ENCODE measurements around the gene AGBL1.
"Not testable (repeated sequence)": the region's sequence is repeated elsewhere in the genome, so short reads cannot be mapped to it uniquely, and the experiment has no call there.

AGBL1 gene

GRCh38 chr15:86408261-86408660 is 328.6 kb downstream of the AGBL1 start:
- DNase-seq, result no peak

GRCh38 chr15:86411916-86412315 is 332.2 kb downstream of the AGBL1 start:
- DNase-seq, result no peak

GRCh38 chr15:86413191-86413590 is 333.5 kb downstream of the AGBL1 start:
- no peak for DNase-seq

GRCh38 chr15:86425746-86426145 is 346.1 kb downstream of the AGBL1 start:
- no peak for DNase-seq

GRCh38 chr15:86432861-86433260 is 353.2 kb downstream of the AGBL1 start:
- no peak for DNase-seq

GRCh38 chr15:86433983-86434382 is 354.3 kb downstream of the AGBL1 start:
- no peak for DNase-seq

- DNase-seq, result no peak
Measured at GRCh38 chr15:86439614-86440013, 359.9 kb downstream of the AGBL1 start.

- no peak for DNase-seq
Measured at GRCh38 chr15:86444527-86444926, 364.9 kb downstream of the AGBL1 start.

GRCh38 chr15:86445579-86446252 is 366.0 kb downstream of the AGBL1 start:
- no peak for DNase-seq

- no peak for DNase-seq
Measured at GRCh38 chr15:86446253-86446640, 366.6 kb downstream of the AGBL1 start.

- not testable (repeated sequence) for DNase-seq
Measured at GRCh38 chr15:86465470-86466039, 385.9 kb downstream of the AGBL1 start.

GRCh38 chr15:86481720-86482119 is 402.0 kb downstream of the AGBL1 start:
- DNase-seq, result no peak

GRCh38 chr15:86483936-86484335 is 404.3 kb downstream of the AGBL1 start:
- DNase-seq, result no peak

GRCh38 chr15:86488046-86488445 is 408.4 kb downstream of the AGBL1 start:
- no peak for DNase-seq

- no peak for DNase-seq
Measured at GRCh38 chr15:86489981-86490380, 410.3 kb downstream of the AGBL1 start.

GRCh38 chr15:86491118-86491517 is 411.4 kb downstream of the AGBL1 start:
- no peak for DNase-seq

- DNase-seq, result no peak
Measured at GRCh38 chr15:86493884-86494283, 414.2 kb downstream of the AGBL1 start.

GRCh38 chr15:86494475-86494874 is 414.8 kb downstream of the AGBL1 start:
- no peak for DNase-seq

- no peak for DNase-seq
Measured at GRCh38 chr15:86502301-86502700, 422.6 kb downstream of the AGBL1 start.

GRCh38 chr15:86505951-86506350 is 426.3 kb downstream of the AGBL1 start:
- no peak for DNase-seq

- DNase-seq, result no peak
Measured at GRCh38 chr15:86506401-86506800, 426.7 kb downstream of the AGBL1 start.

GRCh38 chr15:86515625-86516024 is 436.0 kb downstream of the AGBL1 start:
- no peak for DNase-seq

- DNase-seq, result no peak
Measured at GRCh38 chr15:86522721-86523120, 443.1 kb downstream of the AGBL1 start.

- DNase-seq, result no peak
Measured at GRCh38 chr15:86526938-86527690, 447.4 kb downstream of the AGBL1 start.
